ENCODE results near the gene TWF2.

DNA sequence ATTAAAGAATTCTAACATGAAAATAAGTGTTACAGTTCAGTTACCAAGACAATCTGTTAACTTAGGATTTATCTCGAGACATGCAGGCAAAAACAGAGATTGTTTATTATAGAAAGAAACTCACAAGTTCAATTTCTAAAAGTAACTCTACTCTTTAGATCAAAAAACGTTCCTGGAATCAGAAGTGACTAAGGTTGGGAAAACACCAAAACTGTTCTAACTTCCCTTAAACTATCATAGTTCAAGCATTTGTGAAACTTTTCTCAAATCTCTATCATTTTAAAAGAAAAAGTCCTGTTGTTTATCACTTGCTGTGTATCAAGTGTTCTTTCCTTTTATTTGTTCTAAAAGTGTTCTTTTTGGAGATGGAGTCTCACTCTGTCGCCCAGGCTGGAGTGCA lies 30.8 kb upstream of the TWF2 start:
- TF ChIP-seq CTCF (conservative IDR thresholded peaks at IDR 0.05; ENCODE audit: low read depth, low read length) (no peak), POLR2A (IDR thresholded peaks at IDR 0.05; ENCODE audit: low read depth, low read length) (no peak), NFE2L2 (IDR thresholded peaks at IDR 0.05; ENCODE audit: low read depth, low read length) (no peak), RFX5 (IDR thresholded peaks at IDR 0.05; ENCODE audit: low read depth, low read length) (no peak), MAFK (IDR thresholded peaks at IDR 0.05; ENCODE audit: low read depth, low read length) (no peak), RCOR1 (IDR thresholded peaks at IDR 0.05; ENCODE audit: insufficient replicate concordance, low read length) (no peak), MAZ (IDR thresholded peaks at IDR 0.05; ENCODE audit: borderline replicate concordance, low read depth, low read length) (no peak), USF2 (IDR thresholded peaks at IDR 0.05; ENCODE audit: low read depth, low read length) (no peak), SMC3 (IDR thresholded peaks at IDR 0.05; ENCODE audit: low read depth, low read length) (no peak), RAD21 (IDR thresholded peaks at IDR 0.05; ENCODE audit: low read length) (no peak)
